Measurements from ENCODE around the gene KIF16B.

- TF ChIP-seq CTCF (IDR thresholded peaks at IDR 0.05; ENCODE audit: low read depth, low read length): no peak
- TF ChIP-seq EZH2phosphoT487 (IDR thresholded peaks at IDR 0.05; ENCODE audit: low read depth): no peak
These were observed 26.0 kb upstream of the KIF16B start for GRCh38 chr20:16599257-16599656.
